B cell (primary cell): ENCODE measurements around the gene MNX1. TPM values are rescaled to one million over a fixed set of nuclear protein-coding genes. Genes with fewer than 3 reads are reported as not detected.

Source experiments
- ATAC-seq: fragments of 200-7000 bp; cut with Tn5 transposase; one replicate; pipeline ENCODE4 v1.10.0; 2021; ENCODE audit warnings: low read depth, mild to moderate bottlenecking, moderate number of reproducible peaks, moderate library complexity
- CTCF ChIA-PET: fragments of 350-600 bp; sonication (Branson Sonifier 250); formaldehyde crosslinking; loops from one replicate; lab custom pipeline; 2021; ENCODE audit warnings: antibody characterized with exemption, inconsistent platforms; lab: Charles Lee
- POLR2A ChIA-PET: fragments of 350-600 bp; sonication (Branson Sonifier 250); formaldehyde crosslinking; loops from one replicate; lab custom pipeline; 2021; ENCODE audit warnings: antibody characterized with exemption; lab: Charles Lee
- DNase-seq: peaks from one replicate; pipeline ENCODE4 v3.0.0; 2013
- H2AFZ ChIP-seq: 2 replicates; pipeline ENCODE4 v1.6.1; 2012; ENCODE audit warnings: mild to moderate bottlenecking, low read depth, low read length; ENCODE audit not compliant: insufficient read depth, poor library complexity, severe bottlenecking
- H3K27ac ChIP-seq, 2 donors: 1 replicate in 1 of 2; 2 replicates in 1 of 2; pipeline ENCODE4 v1.5.1; 2012 to 2013; ENCODE audit warnings: low read length in 2 of 2, mild to moderate bottlenecking in 2 of 2, moderate library complexity in 1 of 2
- H3K27me3 ChIP-seq, 4 experiments: fragments of 200-600 bp in 1 of 4; sonication (generic) in 1 of 4; replicated peaks in 1 of 4; 1 replicate in 2 of 4; 2 replicates in 2 of 4; pipeline versions ENCODE4 v1.6.1 to v1.7.0; 2013 to 2016; ENCODE audit warnings: low read length in 3 of 4, mild to moderate bottlenecking in 2 of 4, mixed read lengths in 1 of 4, moderate library complexity in 1 of 4; ENCODE audit not compliant: insufficient read depth in 4 of 4, control insufficient read depth in 3 of 4; ENCODE audit errors: control extremely low read depth in 1 of 4
- H3K36me3 ChIP-seq, 2 experiments: replicated peaks in 1 of 2; 1 replicate in 1 of 2; 2 replicates in 1 of 2; pipeline versions ENCODE4 v1.6.1 to v1.7.1; 2013; ENCODE audit warnings: low read length in 1 of 2; ENCODE audit not compliant: insufficient read depth in 2 of 2, control insufficient read depth in 1 of 2; ENCODE audit errors: control extremely low read depth in 1 of 2, extremely low read depth in 1 of 2
- H3K4me1 ChIP-seq, 2 donors: fragments of 200-600 bp in 1 of 2; sonication (generic) in 1 of 2; 1 replicate in 1 of 2; 2 replicates in 1 of 2; pipeline versions ENCODE4 v1.5.1 to v1.6.1; 2013 to 2017; ENCODE audit warnings: low read length in 2 of 2; ENCODE audit not compliant: control insufficient read depth in 2 of 2, insufficient read depth in 2 of 2
- H3K4me2 ChIP-seq: replicated peaks from 2 replicates; pipeline ENCODE3; 2012; ENCODE audit warnings: mild to moderate bottlenecking, low read depth, low read length; ENCODE audit not compliant: poor library complexity, severe bottlenecking
- H3K4me3 ChIP-seq, 5 experiments: fragments of 200-600 bp in 1 of 5; sonication (generic) in 1 of 5; 1 replicate in 3 of 5; 2 replicates in 2 of 5; pipeline versions ENCODE4 v1.5.1 to v1.7.0; 2011 to 2016; ENCODE audit warnings: low read length in 4 of 5, mild to moderate bottlenecking in 4 of 5, low read depth in 2 of 5, control low read depth in 1 of 5, moderate library complexity in 1 of 5; ENCODE audit not compliant: insufficient read depth in 1 of 5; ENCODE audit errors: control extremely low read depth in 1 of 5, extremely low read depth in 1 of 5
- H3K79me2 ChIP-seq: fragments of 200-600 bp; sonication (generic); one replicate; pipeline ENCODE4 v1.6.0; 2016; ENCODE audit warnings: low read length; ENCODE audit not compliant: control insufficient read depth, insufficient read depth
- H3K9ac ChIP-seq: fragments of 200-600 bp; sonication (generic); 2 replicates; pipeline ENCODE4 v1.6.1; 2017; ENCODE audit warnings: mild to moderate bottlenecking, low read length, moderate library complexity
- H3K9me3 ChIP-seq, 3 donors: one replicate each; pipeline versions ENCODE4 v1.6.1 to v1.7.1; 2013; ENCODE audit warnings: low read length in 2 of 3; ENCODE audit not compliant: control insufficient read depth in 2 of 3, insufficient read depth in 1 of 3; ENCODE audit errors: control extremely low read depth in 1 of 3
- H4K20me1 ChIP-seq: 2 replicates; pipeline ENCODE4 v1.6.0; 2012; ENCODE audit warnings: mild to moderate bottlenecking, low read length; ENCODE audit not compliant: insufficient read depth, control insufficient read depth, poor library complexity, severe bottlenecking
- H3K27ac Mint-ChIP-seq: one replicate; pipeline ENCODE4 v1.8.0; 2021; ENCODE audit warnings: mixed read lengths
- H3K27me3 Mint-ChIP-seq: one replicate; pipeline ENCODE4 v1.8.0; 2021; ENCODE audit warnings: mixed read lengths
- H3K4me1 Mint-ChIP-seq: one replicate; pipeline ENCODE4 v1.8.0; 2021; ENCODE audit warnings: mixed read lengths
- H3K4me3 Mint-ChIP-seq: one replicate; pipeline ENCODE4 v1.8.0; 2021; ENCODE audit warnings: mixed read lengths
- H3K9me3 Mint-ChIP-seq: one replicate; pipeline ENCODE4 v1.8.0; 2022; ENCODE audit warnings: mixed read lengths; ENCODE audit not compliant: insufficient read depth
- CTCF ChIP-seq: fragments of 200-600 bp; IDR thresholded peaks from one replicate; pipeline ENCODE4 v1.8.0; 2022; ENCODE audit warnings: antibody characterized with exemption, mild to moderate bottlenecking
- EZH2 ChIP-seq: IDR thresholded peaks from 2 replicates; pipeline ENCODE4 v1.6.1; 2012; ENCODE audit warnings: borderline replicate concordance, low read depth, mild to moderate bottlenecking, moderate library complexity, low read length; ENCODE audit not compliant: insufficient read depth, poor library complexity, severe bottlenecking
- WGBS: methylation state at CpG from one replicate; pipeline ENCODE4 v1.1.5; 2013; ENCODE audit warnings: missing lambda C conversion rate; ENCODE audit not compliant: insufficient coverage; 5-methylcytosine and 5-hydroxymethylcytosine counted together
- intact Hi-C: fragments of 100-400 bp; cut with micrococcal nuclease; formaldehyde crosslinking; loops from one replicate; pipeline ENCODE4 v1.10.0; 2022
- polyA plus RNA-seq: library from polyadenylated mRNA; depleted of rRNA; stranded (reverse); fragments of >200 nt; gene quantifications from 2 replicates; pipeline ENCODE4 v1.2.3, GENCODE V29; 2012
- total RNA-seq, 2 donors: library from RNA; stranded (reverse); fragments of 120-200 nt in 1 of 2; gene quantifications; 1 replicate in 1 of 2; 2 replicates in 1 of 2; pipeline versions ENCODE4 v1.2.3 to v1.2.4, GENCODE V29; 2013 to 2022

Gene MNX1
- total and polyA plus RNA-seq, 2 donors (not counting 1 experiment from before 2014, with no cell fraction given) = not detected

GRCh38 chr7:157035302-157035701 lies 24.8 kb upstream of the MNX1 start:
- peaks cover 0 to 7% (median 2%) of the 10 kb centered on the region in 3 donors for H3K9me3 ChIP-seq
- H3K27me3 ChIP-seq = peaks cover 0 to 16% (median 1%) of the 10 kb centered on the region in 4 experiments
- H3K4me3 ChIP-seq = no peak overlapping the region
- 95% methylated on average over 5 of the region's 8 CpGs for WGBS
- CTCF ChIA-PET = no interaction called here
- peaks cover 30% of the 10 kb centered on the region for H3K27me3 Mint-ChIP-seq
- no peak overlapping the region for H3K27ac Mint-ChIP-seq
- H3K4me1 ChIP-seq = no peaks in the 10 kb centered on the region
- H3K36me3 ChIP-seq = no peaks in the 10 kb centered on the region
- intact Hi-C loops = no loop called here
- DNase-seq (no peak), ATAC-seq (no peak)
- no peaks in the 10 kb centered on the region for H3K79me2 ChIP-seq
- POLR2A ChIA-PET = no interaction called here
- H3K9ac ChIP-seq = no peak overlapping the region
- no peak overlapping the region for H2AFZ ChIP-seq
- H3K9me3 Mint-ChIP-seq = peaks cover 8% of the 10 kb centered on the region
- H4K20me1 ChIP-seq = no peaks in the 10 kb centered on the region
- no peaks in the 10 kb centered on the region for H3K4me1 Mint-ChIP-seq
- no peak overlapping the region for H3K27ac ChIP-seq
- no peak overlapping the region for H3K4me3 Mint-ChIP-seq
- TF ChIP-seq EZH2 (no peak), CTCF (no peak)
- no peak overlapping the region for H3K4me2 ChIP-seq

- H3K27me3 Mint-ChIP-seq = peaks cover 39% of the 10 kb centered on the region
- H3K9me3 Mint-ChIP-seq = peaks cover 8% of the 10 kb centered on the region
- no peaks in the 10 kb centered on the region for H3K36me3 ChIP-seq
- POLR2A ChIA-PET = no interaction called here
- 85% methylated on average over 18 of the region's 23 CpGs for WGBS
- H3K4me3 Mint-ChIP-seq = no peak overlapping the region
- TF ChIP-seq EZH2 = no peak
- no peak for TF ChIP-seq CTCF
- ATAC-seq (no peak), DNase-seq (no peak)
- H3K27me3 ChIP-seq = peaks cover 0 to 16% (median 2%) of the 10 kb centered on the region in 4 experiments
- H3K4me2 ChIP-seq = no peak overlapping the region
- no peaks in the 10 kb centered on the region for H3K4me1 ChIP-seq
- no peak overlapping the region for H3K27ac ChIP-seq
- intact Hi-C loops = no loop called here
- no peaks in the 10 kb centered on the region for H4K20me1 ChIP-seq
- H3K4me1 Mint-ChIP-seq = no peaks in the 10 kb centered on the region
- no peak overlapping the region for H2AFZ ChIP-seq
- H3K79me2 ChIP-seq = no peaks in the 10 kb centered on the region
- peaks cover 0 to 7% (median 2%) of the 10 kb centered on the region in 3 donors for H3K9me3 ChIP-seq
- no peak overlapping the region for H3K27ac Mint-ChIP-seq
- H3K4me3 ChIP-seq = no peak overlapping the region
- CTCF ChIA-PET = no interaction called here
- H3K9ac ChIP-seq = no peak overlapping the region
Measured at GRCh38 chr7:157033483-157034473, 23.3 kb upstream of the MNX1 start.
